ENCODE measurements around the gene LAMTOR3. TPM values are rescaled to one million over a fixed set of nuclear protein-coding genes. Genes with fewer than 3 reads are reported as not detected.

Gene LAMTOR3
- total RNA-seq, 1 experiment from 2014 or later, result 33.6 TPM

DNA sequence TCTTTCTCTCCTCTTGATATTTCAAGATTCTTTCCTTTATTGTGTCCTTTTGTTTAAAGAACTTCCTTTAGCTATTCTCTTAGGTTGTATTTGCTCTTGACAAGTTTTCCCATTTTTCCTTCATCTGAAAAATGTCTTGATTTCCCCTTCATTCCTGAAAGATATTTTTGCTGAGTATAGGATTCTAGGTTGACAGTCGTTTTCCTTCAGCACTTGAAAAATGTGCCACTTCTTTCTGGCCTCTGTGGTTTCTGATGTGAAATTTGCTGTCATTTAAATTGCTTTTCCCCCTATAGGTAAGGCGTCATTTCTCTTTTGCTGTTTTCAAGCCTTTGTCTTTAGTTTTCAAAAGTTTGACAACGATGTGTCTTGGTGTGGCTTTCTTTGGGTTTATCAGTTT lies 23.3 kb upstream of the LAMTOR3 start:
- H3K4me3 ChIP-seq (ENCODE audit: low read depth, low read length), result no peak overlapping the region
- no TSS peak for BruUV-seq (replicated peaks)
- no peak overlapping the region for H3K27ac Mint-ChIP-seq (ENCODE audit: unreplicated experiment)
- H3K4me1 Mint-ChIP-seq (ENCODE audit: low read depth, unreplicated experiment), result no peaks in the 10 kb centered on the region
- H3K9me3 ChIP-seq, result no peaks in the 10 kb centered on the region
- CTCF ChIA-PET, result no interaction called here
- DNase-seq, result no peak
- no peaks in the 10 kb centered on the region for H3K4me1 ChIP-seq
- intact Hi-C loops (cut with micrococcal nuclease; ENCODE audit: unreplicated experiment), result no loop called here
- no peaks in the 10 kb centered on the region for H3K27me3 ChIP-seq (replicated peaks; ENCODE audit: control insufficient read depth, insufficient read depth, low read length)
- H3K36me3 Mint-ChIP-seq (ENCODE audit: insufficient read depth, unreplicated experiment), result peaks cover 13% of the 10 kb centered on the region
- TF ChIP-seq, protein P1, sequence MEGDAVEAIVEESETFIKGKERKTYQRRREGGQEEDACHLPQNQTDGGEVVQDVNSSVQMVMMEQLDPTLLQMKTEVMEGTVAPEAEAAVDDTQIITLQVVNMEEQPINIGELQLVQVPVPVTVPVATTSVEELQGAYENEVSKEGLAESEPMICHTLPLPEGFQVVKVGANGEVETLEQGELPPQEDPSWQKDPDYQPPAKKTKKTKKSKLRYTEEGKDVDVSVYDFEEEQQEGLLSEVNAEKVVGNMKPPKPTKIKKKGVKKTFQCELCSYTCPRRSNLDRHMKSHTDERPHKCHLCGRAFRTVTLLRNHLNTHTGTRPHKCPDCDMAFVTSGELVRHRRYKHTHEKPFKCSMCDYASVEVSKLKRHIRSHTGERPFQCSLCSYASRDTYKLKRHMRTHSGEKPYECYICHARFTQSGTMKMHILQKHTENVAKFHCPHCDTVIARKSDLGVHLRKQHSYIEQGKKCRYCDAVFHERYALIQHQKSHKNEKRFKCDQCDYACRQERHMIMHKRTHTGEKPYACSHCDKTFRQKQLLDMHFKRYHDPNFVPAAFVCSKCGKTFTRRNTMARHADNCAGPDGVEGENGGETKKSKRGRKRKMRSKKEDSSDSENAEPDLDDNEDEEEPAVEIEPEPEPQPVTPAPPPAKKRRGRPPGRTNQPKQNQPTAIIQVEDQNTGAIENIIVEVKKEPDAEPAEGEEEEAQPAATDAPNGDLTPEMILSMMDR (IDR thresholded peaks at IDR 0.05; ENCODE audit: insufficient read depth in 1 of 2, low read depth in 1 of 2, low read length in 1 of 2, severe bottlenecking in 1 of 2, unreplicated experiment in 1 of 2), result no peak
- no peak overlapping the region for H3K4me3 Mint-ChIP-seq (ENCODE audit: unreplicated experiment)
- no peaks in the 10 kb centered on the region for H3K27me3 Mint-ChIP-seq (ENCODE audit: insufficient read depth, unreplicated experiment)
- H3K9me3 Mint-ChIP-seq (ENCODE audit: unreplicated experiment), result no peaks in the 10 kb centered on the region
- H3K36me3 ChIP-seq (ENCODE audit: control insufficient read depth, insufficient read depth, low read length), result no peaks in the 10 kb centered on the region
- POLR2A ChIA-PET, result no interaction called here

DNA sequence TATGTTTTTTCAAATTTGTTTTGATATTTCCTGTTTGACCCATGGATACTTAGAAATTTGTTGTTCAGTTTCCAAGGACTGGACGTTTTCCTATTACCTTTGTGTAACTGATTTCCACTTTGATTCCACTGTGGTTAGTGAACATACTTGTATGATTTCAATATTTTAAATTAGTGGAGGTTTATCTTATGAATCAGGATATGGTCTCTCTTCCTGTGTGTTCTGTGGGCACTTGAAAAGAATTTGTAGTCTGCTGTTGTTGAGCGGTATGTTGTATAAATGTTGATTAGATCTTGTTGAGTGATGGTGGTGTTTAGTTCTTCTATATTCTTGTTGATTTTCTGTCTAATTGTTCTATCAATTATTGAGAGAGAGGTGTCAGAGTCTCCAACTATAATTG lies 21.2 kb upstream of the LAMTOR3 start:
- no peak overlapping the region for H3K4me3 Mint-ChIP-seq (ENCODE audit: unreplicated experiment)
- DNase-seq, result no peak
- no peaks in the 10 kb centered on the region for H3K4me1 Mint-ChIP-seq (ENCODE audit: low read depth, unreplicated experiment)
- H3K27me3 Mint-ChIP-seq (ENCODE audit: insufficient read depth, unreplicated experiment), result no peaks in the 10 kb centered on the region
- TF ChIP-seq, protein P1 (IDR thresholded peaks at IDR 0.05; ENCODE audit: insufficient read depth in 1 of 2, low read depth in 1 of 2, low read length in 1 of 2, severe bottlenecking in 1 of 2, unreplicated experiment in 1 of 2), result no peak
- H3K27me3 ChIP-seq (replicated peaks; ENCODE audit: control insufficient read depth, insufficient read depth, low read length), result no peaks in the 10 kb centered on the region
- no peak overlapping the region for H3K4me3 ChIP-seq (ENCODE audit: low read depth, low read length)
- no peaks in the 10 kb centered on the region for H3K4me1 ChIP-seq
- CTCF ChIA-PET, result no interaction called here
- intact Hi-C loops (cut with micrococcal nuclease; ENCODE audit: unreplicated experiment), result no loop called here
- no peaks in the 10 kb centered on the region for H3K9me3 Mint-ChIP-seq (ENCODE audit: unreplicated experiment)
- no TSS peak for BruUV-seq (replicated peaks)
- no peak overlapping the region for H3K27ac Mint-ChIP-seq (ENCODE audit: unreplicated experiment)
- H3K9me3 ChIP-seq, result no peaks in the 10 kb centered on the region
- H3K36me3 Mint-ChIP-seq (ENCODE audit: insufficient read depth, unreplicated experiment), result peaks cover 13% of the 10 kb centered on the region
- H3K36me3 ChIP-seq (ENCODE audit: control insufficient read depth, insufficient read depth, low read length), result no peaks in the 10 kb centered on the region
- POLR2A ChIA-PET, result no interaction called here

DNA sequence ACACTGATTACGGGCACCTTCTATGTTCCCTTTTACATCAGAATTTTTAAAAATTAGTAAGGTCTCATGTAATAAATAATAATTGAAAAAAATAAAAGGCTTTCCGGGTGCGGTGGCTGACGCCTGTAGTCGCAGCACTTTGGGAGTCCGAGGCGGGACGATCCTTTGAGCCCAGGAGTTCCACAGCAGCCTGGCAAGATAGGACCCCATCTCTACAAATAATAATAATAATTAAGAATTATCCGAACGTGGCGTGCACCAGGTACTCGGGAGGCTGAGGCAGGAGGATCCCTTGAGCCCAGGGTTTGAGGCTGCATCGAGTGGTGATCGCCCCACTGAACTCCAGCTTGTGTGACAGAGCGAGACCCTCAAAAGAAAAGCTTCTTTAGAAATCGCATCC lies 771 bp upstream of the LAMTOR3 start:
- H3K9me3 Mint-ChIP-seq (ENCODE audit: unreplicated experiment), result no peaks in the 10 kb centered on the region
- peaks cover 10% of the 10 kb centered on the region; the same call in 1 of the 2 replicates for H3K4me1 ChIP-seq
- DNase-seq, result no peak
- peak overlapping the region; percentile 96 for H3K27ac Mint-ChIP-seq (ENCODE audit: unreplicated experiment)
- H3K9me3 ChIP-seq, result no peaks in the 10 kb centered on the region
- TF ChIP-seq, protein P1 (IDR thresholded peaks at IDR 0.05; ENCODE audit: insufficient read depth in 1 of 2, low read depth in 1 of 2, low read length in 1 of 2, severe bottlenecking in 1 of 2, unreplicated experiment in 1 of 2), result no peak
- peak overlapping the region; percentile 96 for H3K4me3 Mint-ChIP-seq (ENCODE audit: unreplicated experiment)
- BruUV-seq (replicated peaks), result no TSS peak
- ChIA-PET POLR2A (interaction anchor here (1.1 kb wide), 2 partner anchors 52 to 55 kb away, joined by 3 to 7 read pairs; partner anchors contain the start of genes DNAJB14 and H2AZ1), CTCF (interaction anchor here (0.9 to 1.4 kb wide), 4 partner anchors 10 to 55 kb away, joined by 3 to 8 read pairs (median 3); partner anchors contain the start of gene H2AZ1)
- H3K27me3 Mint-ChIP-seq (ENCODE audit: insufficient read depth, unreplicated experiment), result no peaks in the 10 kb centered on the region
- no peaks in the 10 kb centered on the region for H3K36me3 ChIP-seq (ENCODE audit: control insufficient read depth, insufficient read depth, low read length)
- peak overlapping the region; percentile 4; the same call in 1 of the 2 replicates for H3K4me3 ChIP-seq (ENCODE audit: low read depth, low read length)
- H3K36me3 Mint-ChIP-seq (ENCODE audit: insufficient read depth, unreplicated experiment), result peaks cover 22% of the 10 kb centered on the region
- H3K27me3 ChIP-seq (replicated peaks; ENCODE audit: control insufficient read depth, insufficient read depth, low read length), result no peaks in the 10 kb centered on the region
- intact Hi-C loops (cut with micrococcal nuclease; ENCODE audit: unreplicated experiment), result loop anchor here (1.0 kb wide), 1 partner anchor 54 kb away; no protein-coding TSS in a partner anchor
- H3K4me1 Mint-ChIP-seq (ENCODE audit: low read depth, unreplicated experiment), result peaks cover 7% of the 10 kb centered on the region
